Naive thymus-derived CD8-positive, alpha-beta T cell (primary cell): ENCODE measurements around the gene RPTOR. TPM values are rescaled to one million over a fixed set of nuclear protein-coding genes. Genes with fewer than 3 reads are reported as not detected.
"Not testable (repeated sequence)": the region's sequence is repeated elsewhere in the genome, so short reads cannot be mapped to it uniquely, and the experiment has no call there.

ENCODE experiments used
- ATAC-seq, 2 donors: fragments of 150-1000 bp; cut with Tn5 transposase in 1 of 2; sonication (Bioruptor Pico), chemical (Tn5 transposase) in 1 of 2; 1 replicate in 1 of 2; 2 replicates in 1 of 2; pipeline ENCODE4 v1.10.0; 2021; ENCODE audit warnings: mild to moderate bottlenecking in 2 of 2, moderate library complexity in 2 of 2
- POLR2A ChIA-PET: fragments of 350-600 bp; sonication (Branson Sonifier 250); formaldehyde crosslinking; loops from one replicate; lab custom pipeline; 2021; ENCODE audit warnings: antibody characterized with exemption; lab: Charles Lee
- DNase-seq, 10 donors: peaks; one replicate each; pipeline versions ENCODE4 v3.0.0 to v3.0.0-alpha.2; 2020 to 2022
- H3K27ac Mint-ChIP-seq, 10 donors: one replicate each; pipeline ENCODE4 v1.8.0; 2020 to 2022; ENCODE audit warnings: mild to moderate bottlenecking in 10 of 10, mixed read lengths in 10 of 10, moderate library complexity in 4 of 10, inconsistent platforms in 1 of 10
- H3K27me3 Mint-ChIP-seq, 5 donors: one replicate each; pipeline ENCODE4 v1.8.0; 2021 to 2022; ENCODE audit warnings: mixed read lengths in 5 of 5
- H3K36me3 Mint-ChIP-seq, 3 donors: one replicate each; pipeline ENCODE4 v1.8.0; 2020 to 2022; ENCODE audit warnings: mixed read lengths in 3 of 3, mild to moderate bottlenecking in 2 of 3, inconsistent platforms in 1 of 3
- H3K4me1 Mint-ChIP-seq, 4 donors: one replicate each; pipeline ENCODE4 v1.8.0; 2021 to 2022; ENCODE audit warnings: mixed read lengths in 4 of 4
- H3K4me3 Mint-ChIP-seq, 10 donors: one replicate each; pipeline ENCODE4 v1.8.0; 2020 to 2022; ENCODE audit warnings: mild to moderate bottlenecking in 10 of 10, mixed read lengths in 10 of 10, moderate library complexity in 6 of 10, inconsistent platforms in 1 of 10
- H3K9me3 Mint-ChIP-seq, 9 donors: one replicate each; pipeline ENCODE4 v1.8.0; 2020 to 2022; ENCODE audit warnings: mixed read lengths in 9 of 9, mild to moderate bottlenecking in 3 of 9, inconsistent platforms in 1 of 9, moderate library complexity in 1 of 9
- polyA plus RNA-seq, 3 donors: library from polyadenylated mRNA; unstranded; fragments of 300-500 nt; fragmentation: Illumina TruSeq; gene quantifications; one replicate each; pipeline ENCODE4 v1.2.3, GENCODE V29; 2021
- total RNA-seq, 8 experiments: library from RNA in 2 of 8; stranded (reverse) in 2 of 8; gene quantifications; one replicate each; pipeline ENCODE4 v1.2.3 and lab custom pipeline; 2021 to 2026

Gene RPTOR
- total and polyA plus RNA-seq, 5 experiments from 2014 or later = 5.3 to 53.9 (median 10.2) TPM

DNA sequence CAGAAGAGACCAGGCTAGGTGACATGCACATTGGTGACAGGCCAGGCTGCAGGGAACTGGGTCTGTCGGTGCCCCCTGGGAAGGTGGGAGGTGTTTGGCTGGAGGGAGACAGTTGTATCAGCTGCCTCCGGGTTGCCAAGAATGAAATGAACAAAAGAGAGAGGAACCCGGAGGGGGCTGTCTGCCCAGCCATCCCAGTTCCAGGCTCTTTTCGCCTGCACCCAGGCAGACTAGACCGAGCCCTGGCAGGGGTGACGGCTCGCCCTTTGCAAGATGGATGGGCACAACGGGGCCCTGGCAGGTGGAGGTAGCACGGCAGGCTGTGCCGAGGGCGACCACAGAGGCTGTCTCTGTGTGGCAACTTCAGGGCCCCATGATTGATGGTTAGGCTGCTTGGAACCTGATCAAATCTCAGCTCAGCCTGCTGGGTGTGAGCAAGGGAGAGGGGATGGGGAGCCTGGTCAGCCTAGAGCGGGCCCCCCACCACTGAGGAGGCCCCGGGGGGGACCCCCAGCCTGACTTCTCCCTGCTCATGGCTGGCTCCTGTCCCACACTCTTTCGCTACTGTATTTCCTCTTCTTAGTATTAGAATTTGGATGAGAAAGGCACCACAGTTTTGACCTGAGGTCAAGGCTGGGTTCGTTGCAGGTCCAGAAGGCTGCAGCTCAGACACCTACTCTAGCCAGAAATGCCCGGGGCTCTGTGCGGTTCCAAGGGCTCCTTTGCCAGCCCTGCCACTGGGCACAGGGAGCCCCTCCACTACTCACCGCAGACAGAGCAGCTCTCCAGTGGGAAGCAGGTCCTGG, 328.1 kb downstream of the RPTOR start:
- Mint-ChIP-seq H3K9me3 (no peaks in the 10 kb centered on the region), H3K4me3 (peak overlapping the region in 5 of 10 donors; percentile 28 to 83 (median 75)), H3K27ac (no peak overlapping the region), H3K27me3 (no peaks in the 10 kb centered on the region), H3K36me3 (peaks cover 0 to 9% (median 0%) of the 10 kb centered on the region in 3 donors), H3K4me1 (peaks cover 39 to 70% (median 64%) of the 10 kb centered on the region in 4 donors)
- no peak for ATAC-seq
- POLR2A ChIA-PET = interaction anchor here (1.6 kb wide), 1 partner anchor 14 kb away, joined by 4 read pairs; no protein-coding TSS in a partner anchor
- DNase-seq = peak in 1 of 10 donors; percentile 28

DNA sequence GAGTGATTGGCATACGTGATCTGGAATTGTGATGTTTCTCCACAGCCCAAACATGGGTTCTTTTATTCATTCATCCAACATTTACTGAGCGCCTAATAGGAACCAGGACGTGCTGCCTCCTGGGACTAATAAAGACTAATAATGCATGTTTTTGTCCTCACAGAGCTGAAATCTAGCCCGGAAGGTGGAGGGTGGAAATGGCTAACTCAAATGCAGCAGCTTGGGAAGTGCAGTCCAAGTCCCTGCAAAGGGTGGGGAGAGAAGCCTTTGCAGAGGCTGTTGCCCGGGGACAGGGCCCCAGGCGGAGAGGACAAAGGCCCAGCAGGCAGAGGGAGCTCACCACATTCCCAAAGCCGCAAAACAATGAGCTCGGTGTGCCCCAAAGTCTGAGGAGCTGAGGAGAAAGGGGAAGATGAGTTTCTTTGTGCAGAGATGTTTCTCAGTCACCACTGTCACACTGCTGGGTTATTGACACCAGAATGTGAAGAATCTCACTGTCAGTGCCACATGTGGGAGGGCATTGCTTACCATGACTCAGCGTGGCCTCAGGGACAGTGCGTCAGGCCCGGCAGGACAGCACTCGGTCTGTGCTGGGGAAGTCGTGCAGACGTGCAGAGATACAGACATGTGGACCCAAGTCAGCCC, 328.8 kb downstream of the RPTOR start:
- Mint-ChIP-seq H3K36me3 (peaks cover 0 to 9% (median 0%) of the 10 kb centered on the region in 3 donors), H3K4me3 (peak overlapping the region in 5 of 10 donors; percentile 18 to 72 (median 42)), H3K27ac (peak overlapping the region in 5 of 10 donors; percentile 2 to 60 (median 40)), H3K9me3 (no peaks in the 10 kb centered on the region), H3K4me1 (peaks cover 40 to 74% (median 68%) of the 10 kb centered on the region in 4 donors), H3K27me3 (no peaks in the 10 kb centered on the region)
- DNase-seq = peak in 1 of 10 donors; percentile 26
- POLR2A ChIA-PET = interaction anchor here (1.6 kb wide), 1 partner anchor 13 kb away, joined by 4 read pairs; no protein-coding TSS in a partner anchor
- ATAC-seq = no peak

DNA sequence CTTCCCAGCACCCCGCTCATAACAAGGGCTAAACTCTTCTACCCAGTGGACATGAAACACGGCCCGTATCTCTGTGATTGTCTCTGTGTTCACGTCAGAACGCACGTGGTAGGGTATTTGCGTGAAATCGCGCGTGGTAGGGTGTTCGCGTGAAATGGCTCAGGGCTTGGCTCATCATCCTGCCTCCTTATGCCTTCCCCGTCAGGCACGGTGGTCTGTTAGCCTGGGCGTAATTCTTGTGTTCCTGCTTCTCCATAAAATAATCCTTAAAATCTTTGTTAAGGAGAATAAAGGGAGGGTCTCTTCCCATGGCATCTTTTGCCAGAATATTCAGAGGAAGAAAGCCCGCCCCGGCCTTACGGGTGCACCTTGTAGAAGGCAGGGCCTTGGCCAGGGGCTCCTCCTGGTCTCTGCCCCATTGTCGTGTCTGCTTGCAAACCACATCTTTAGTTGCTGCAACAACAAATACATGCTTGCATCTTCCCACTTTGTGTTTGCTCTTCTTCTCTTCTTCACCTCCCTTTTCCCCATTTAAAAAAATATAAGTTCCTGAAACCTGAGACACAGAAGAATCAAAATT, 330.3 kb downstream of the RPTOR start:
- no peaks in the 10 kb centered on the region for H3K9me3 Mint-ChIP-seq
- no peak for ATAC-seq
- peak in 1 of 10 donors; percentile 22 for DNase-seq
- POLR2A ChIA-PET = no interaction called here
- H3K27me3 Mint-ChIP-seq = no peaks in the 10 kb centered on the region
- H3K4me1 Mint-ChIP-seq = peaks cover 34 to 76% (median 58%) of the 10 kb centered on the region in 4 donors
- peaks cover 0 to 9% (median 0%) of the 10 kb centered on the region in 3 donors for H3K36me3 Mint-ChIP-seq
- H3K27ac Mint-ChIP-seq = peak overlapping the region in 3 of 10 donors; percentile 11 to 60 (median 18)
- H3K4me3 Mint-ChIP-seq = peak overlapping the region in 4 of 10 donors; percentile 4 to 58 (median 24)

DNA sequence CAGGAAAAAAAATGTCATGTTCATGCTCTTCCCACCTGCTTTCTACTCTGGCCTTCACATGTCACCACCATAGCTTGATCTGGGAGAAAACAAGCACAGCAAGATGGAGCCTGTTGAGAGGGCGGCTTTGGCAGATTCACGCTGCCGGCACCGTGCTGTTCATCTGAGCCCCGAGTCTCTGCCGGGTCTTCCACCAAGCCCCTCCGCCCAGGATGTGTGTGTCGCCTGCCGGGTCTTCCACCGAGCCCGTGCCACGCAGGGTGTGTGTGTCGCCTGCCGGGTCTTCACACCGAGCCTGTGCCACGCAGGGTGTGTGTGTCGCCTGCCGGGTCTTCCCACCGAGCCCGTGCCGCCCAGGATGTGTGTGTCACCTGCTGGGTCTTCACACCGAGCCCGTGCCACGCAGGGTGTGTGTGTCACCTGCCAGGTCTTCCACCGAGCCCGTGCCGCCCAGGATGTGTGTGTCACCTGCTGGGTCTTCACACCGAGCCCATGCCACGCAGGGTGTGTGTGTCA, 330.9 kb downstream of the RPTOR start:
- Mint-ChIP-seq H3K4me1 (peaks cover 29 to 70% (median 53%) of the 10 kb centered on the region in 4 donors), H3K27ac (peak overlapping the region in 2 of 10 donors; percentile 18 to 60), H3K4me3 (peak overlapping the region in 2 of 10 donors; percentile 4 to 58), H3K36me3 (peaks cover 0 to 13% (median 0%) of the 10 kb centered on the region in 3 donors)
- ATAC-seq, H3K27me3 Mint-ChIP-seq, POLR2A ChIA-PET, H3K9me3 Mint-ChIP-seq, DNase-seq: not testable (repeated sequence)

DNA sequence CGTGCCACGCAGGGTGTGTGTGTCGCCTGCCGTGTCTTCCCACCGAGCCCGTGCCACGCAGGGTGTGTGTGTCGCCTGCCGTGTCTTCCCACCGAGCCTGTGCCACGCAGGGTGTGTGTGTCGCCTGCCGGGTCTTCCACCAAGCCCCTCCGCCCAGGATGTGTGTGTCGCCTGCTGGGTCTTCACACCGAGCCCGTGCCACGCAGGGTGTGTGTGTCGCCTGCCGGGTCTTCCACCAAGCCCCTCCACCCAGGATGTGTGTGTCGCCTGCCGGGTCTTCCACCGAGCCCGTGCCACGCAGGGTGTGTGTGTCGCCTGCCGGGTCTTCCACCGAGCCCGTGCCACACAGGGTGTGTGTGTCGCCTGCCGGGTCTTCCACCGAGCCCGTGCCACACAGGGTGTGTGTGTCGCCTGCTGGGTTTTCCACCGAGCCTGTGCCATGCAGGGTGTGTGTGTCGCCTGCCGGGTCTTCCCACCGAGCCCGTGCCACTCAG, 331.9 kb downstream of the RPTOR start:
- ATAC-seq, POLR2A ChIA-PET, H3K9me3 Mint-ChIP-seq, H3K27me3 Mint-ChIP-seq: not testable (repeated sequence)
- Mint-ChIP-seq H3K4me3 (peak overlapping the region in 6 of 10 donors; percentile 81 to 85 (median 84)), H3K27ac (peak overlapping the region in 8 of 10 donors; percentile 74 to 95 (median 92)), H3K36me3 (peaks cover 0 to 21% (median 4%) of the 10 kb centered on the region in 3 donors), H3K4me1 (peaks cover 21 to 61% (median 43%) of the 10 kb centered on the region in 4 donors)
- peak in 1 of 10 donors; percentile 14 for DNase-seq

DNA sequence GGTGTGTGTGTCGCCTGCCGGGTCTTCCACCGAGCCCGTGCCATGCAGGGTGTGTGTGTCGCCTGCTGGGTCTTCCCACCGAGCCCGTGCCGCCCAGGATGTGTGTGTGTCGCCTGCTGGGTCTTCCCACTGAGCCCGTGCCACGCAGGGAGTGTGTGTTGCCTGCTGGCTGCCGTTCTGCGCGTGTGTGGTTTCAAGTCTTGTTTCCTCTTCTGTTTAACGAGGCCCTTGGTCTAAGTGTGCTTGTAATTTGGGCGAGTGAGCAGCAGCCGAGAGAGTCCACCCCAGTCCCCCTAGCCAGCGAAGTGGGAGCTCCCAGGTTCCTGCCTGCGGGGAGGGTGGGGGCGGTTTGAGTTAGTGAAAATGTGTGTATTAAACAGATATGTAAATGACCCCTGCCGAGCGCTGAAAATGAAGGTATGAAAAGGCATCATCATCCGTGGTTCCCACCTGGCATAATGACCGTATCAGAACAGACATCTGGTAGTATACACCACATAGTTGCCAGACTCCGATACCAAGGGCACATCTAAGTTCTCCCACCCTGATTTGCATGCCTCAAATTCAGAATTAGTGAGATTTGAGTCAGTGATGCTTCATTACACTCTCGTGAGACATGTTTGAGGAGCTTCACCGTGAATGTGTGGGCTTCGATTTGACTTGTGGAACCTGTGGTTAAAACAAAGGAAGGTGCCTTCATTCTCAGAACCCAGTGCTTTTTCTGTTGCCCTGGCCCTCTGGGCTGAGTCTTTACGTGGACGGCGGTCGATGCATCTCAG, 332.5 kb downstream of the RPTOR start:
- Mint-ChIP-seq H3K27me3 (no peaks in the 10 kb centered on the region), H3K9me3 (no peaks in the 10 kb centered on the region), H3K36me3 (peaks cover 5 to 26% (median 8%) of the 10 kb centered on the region in 3 donors), H3K27ac (peak overlapping the region; percentile 56 to 95 (median 86)), H3K4me3 (peak overlapping the region; percentile 61 to 85 (median 82)), H3K4me1 (peaks cover 20 to 54% (median 38%) of the 10 kb centered on the region in 4 donors)
- POLR2A ChIA-PET = interaction anchor here (0.7 to 0.9 kb wide), 2 partner anchors 43 to 44 kb away, joined by 3 read pairs; no protein-coding TSS in a partner anchor
- peak in 4 of 10 donors; percentile 20 to 58 (median 32) for DNase-seq
- ATAC-seq = peak; percentile 57 to 66

DNA sequence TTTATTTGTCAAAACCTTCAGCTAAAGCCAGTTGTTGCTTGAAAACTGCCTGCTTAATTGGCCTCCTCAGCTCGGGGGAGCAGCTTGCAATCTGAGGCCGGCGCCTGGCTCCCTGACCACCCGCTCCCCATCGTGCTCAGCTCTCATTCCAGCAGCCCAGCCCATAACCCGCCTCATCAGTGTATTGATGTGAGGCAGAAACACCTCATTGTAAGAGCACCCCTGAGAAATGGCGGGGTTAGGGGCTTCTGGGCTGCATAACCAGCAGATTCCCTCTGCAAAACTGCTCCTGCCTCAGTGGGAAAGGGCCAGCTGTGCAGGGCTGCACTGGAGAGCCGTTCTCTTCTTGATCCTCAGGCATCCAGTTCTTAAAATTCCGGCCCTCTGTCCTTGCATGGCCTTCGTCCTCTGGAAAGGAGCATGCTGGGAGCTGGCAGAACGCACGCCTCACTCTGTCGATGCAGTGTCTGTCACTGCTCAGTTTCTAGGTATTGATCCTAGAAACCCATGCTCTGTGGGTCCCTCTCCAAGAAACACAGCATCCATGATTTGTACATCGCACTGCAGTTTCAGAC, 333.2 kb downstream of the RPTOR start:
- Mint-ChIP-seq H3K4me3 (peak overlapping the region; percentile 61 to 85 (median 82)), H3K9me3 (no peaks in the 10 kb centered on the region), H3K27me3 (no peaks in the 10 kb centered on the region), H3K4me1 (peaks cover 21 to 48% (median 31%) of the 10 kb centered on the region in 4 donors), H3K36me3 (peaks cover 7 to 33% (median 14%) of the 10 kb centered on the region in 3 donors), H3K27ac (peak overlapping the region in 7 of 10 donors; percentile 74 to 95 (median 91))
- POLR2A ChIA-PET = interaction anchor here (0.7 to 0.9 kb wide), 3 partner anchors 43 to 112 kb away, joined by 3 to 4 read pairs (median 3); no protein-coding TSS in a partner anchor
- ATAC-seq (peak in 1 of 2 donors; percentile 25), DNase-seq (peak in 1 of 10 donors; percentile 24)

DNA sequence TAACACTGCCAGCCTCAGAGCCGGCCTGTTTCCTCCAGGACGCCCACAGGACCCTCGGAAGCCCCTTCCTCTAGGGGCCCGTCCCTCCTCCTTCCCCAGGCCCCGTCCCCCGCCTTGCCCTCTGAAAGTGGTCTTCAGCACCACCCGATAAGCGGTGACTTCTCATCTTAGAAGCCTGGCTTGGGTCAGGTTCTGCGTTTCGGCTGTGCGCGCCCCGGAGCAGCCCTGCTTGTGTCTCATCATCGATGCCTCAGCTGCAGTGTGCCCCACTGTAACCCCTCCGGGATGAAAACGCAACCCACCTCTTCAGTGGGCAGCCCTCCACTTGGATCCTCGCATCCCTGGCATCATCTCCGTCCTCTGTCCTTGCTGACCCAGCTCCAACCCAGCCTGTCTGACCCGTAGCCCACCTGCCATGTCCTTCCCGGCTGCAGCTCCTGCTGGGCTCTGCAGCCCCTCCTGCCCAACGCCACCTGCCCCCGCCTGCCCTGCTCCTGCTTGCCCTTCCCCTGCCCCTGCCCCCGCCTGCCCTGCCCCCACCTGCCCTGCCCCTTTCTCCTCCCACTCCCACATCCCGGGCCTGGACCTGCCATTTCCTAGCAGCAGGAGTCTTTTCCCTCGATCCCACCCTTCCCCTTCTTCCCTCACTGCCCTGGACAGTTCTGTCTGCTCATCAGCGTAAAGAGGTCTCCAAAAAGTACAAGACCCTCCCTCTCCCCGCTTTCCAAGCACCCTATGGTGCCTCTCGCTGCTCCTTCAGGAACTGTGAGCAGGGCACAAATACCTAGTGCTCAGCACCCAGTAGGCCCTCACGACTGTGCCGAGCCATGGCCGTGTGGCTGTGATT, 334.5 kb downstream of the RPTOR start:
- no peak overlapping the region for H3K4me3 Mint-ChIP-seq

DNA sequence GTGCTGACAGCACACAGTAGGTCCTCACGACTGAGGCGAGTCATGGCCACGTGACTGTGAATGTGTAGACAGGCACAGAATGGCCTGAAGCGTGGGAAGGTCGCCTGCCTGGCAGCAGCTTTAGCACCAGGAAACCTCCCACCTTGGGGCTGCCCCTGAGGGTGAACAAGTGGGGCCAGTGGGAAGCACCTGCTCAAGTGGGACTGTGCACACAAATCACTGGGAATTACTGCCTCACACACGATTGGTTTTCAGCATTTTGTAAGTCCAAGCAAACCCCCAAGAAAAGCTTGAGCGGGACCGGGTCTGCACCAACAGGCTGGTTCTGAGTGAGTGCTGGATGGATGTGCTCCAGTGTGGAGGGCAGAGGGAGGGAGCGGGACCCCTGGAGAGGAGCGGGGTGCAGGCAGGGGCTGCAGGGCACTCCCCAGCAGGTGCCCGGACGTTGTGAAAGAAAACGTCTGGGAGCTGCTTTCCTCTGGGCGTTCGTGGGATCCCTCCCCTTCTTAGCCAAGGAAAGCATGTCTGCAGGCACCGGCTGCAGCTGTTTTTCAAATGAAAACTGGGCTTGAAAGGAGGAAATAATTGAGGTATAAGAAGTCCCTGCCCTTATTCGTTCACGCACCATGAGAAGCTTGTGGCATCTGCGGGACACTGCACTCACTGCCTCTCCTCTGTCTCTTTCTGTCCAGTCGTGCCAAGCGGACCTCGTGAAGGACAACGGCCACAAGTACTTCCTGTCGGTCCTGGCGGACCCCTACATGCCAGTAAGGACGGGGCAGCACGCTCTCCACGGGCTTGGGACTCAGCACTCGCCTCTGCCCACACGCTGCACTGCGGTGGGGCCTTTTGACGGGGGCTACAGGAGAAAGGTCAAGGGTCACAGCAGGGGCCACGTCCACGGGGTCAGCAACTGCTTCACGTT, 335.3 kb downstream of the RPTOR start:
- ATAC-seq (no peak), DNase-seq (peak in 1 of 10 donors; percentile 60)
- no peaks in the 10 kb centered on the region for H3K27me3 Mint-ChIP-seq
- peak overlapping the region in 1 of 10 donors; percentile 27 for H3K27ac Mint-ChIP-seq
- H3K4me3 Mint-ChIP-seq = peak overlapping the region in 1 of 10 donors; percentile 65
- peaks cover 7 to 38% (median 18%) of the 10 kb centered on the region in 3 donors for H3K36me3 Mint-ChIP-seq
- H3K4me1 Mint-ChIP-seq = peaks cover 14 to 27% (median 17%) of the 10 kb centered on the region in 4 donors
- H3K9me3 Mint-ChIP-seq = no peaks in the 10 kb centered on the region
- POLR2A ChIA-PET = no interaction called here

More for the DNA sequence above, 334.5 kb downstream of the RPTOR start:
- Mint-ChIP-seq H3K27ac (peak overlapping the region in 2 of 10 donors; percentile 9 to 10), H3K9me3 (no peaks in the 10 kb centered on the region), H3K27me3 (no peaks in the 10 kb centered on the region), H3K36me3 (peaks cover 7 to 37% (median 18%) of the 10 kb centered on the region in 3 donors), H3K4me1 (peaks cover 14 to 35% (median 19%) of the 10 kb centered on the region in 4 donors)
- ATAC-seq (no peak), DNase-seq (peak in 1 of 10 donors; percentile 31)
- POLR2A ChIA-PET = interaction anchor here (0.7 kb wide), 1 partner anchor 114 kb away, joined by 4 read pairs; no protein-coding TSS in a partner anchor
